ENCODE measurements around the gene PHLDB3.
"Not testable (repeated sequence)": the region's sequence is repeated elsewhere in the genome, so short reads cannot be mapped to it uniquely, and the experiment has no call there.

PHLDB3 gene

GRCh38 chr19:43447655-43448054 is 56.9 kb downstream of the PHLDB3 start:
- DNase-seq (ENCODE audit: low read depth, low spot score), result no peak
- no peak overlapping the region for H3K27ac ChIP-seq

- DNase-seq (ENCODE audit: low read depth, low spot score), result no peak
- no peak overlapping the region for H3K27ac ChIP-seq
Observed at GRCh38 chr19:43446746-43447489, 57.6 kb downstream of the PHLDB3 start.

DNA sequence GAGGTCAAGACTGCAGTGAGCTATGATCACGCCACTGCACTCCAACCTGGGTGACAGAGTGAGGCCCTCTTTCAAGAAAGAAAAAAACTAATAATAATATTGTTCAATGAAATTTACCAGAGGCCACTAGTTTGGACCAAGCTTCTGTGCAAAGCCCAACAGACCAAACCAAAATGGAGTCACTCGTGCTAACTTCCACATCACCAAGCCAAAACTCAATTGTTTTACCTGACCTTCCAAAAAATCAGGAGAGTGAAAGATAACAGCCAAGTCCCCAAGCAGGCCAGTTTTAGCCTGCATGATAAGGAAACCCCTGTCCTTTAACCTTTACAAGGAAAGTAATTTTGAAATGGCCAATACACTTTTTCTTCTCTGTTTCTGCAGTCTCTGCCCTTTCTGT is 59.1 kb downstream of the PHLDB3 start:
- no peak for DNase-seq (ENCODE audit: low read depth, low spot score)

GRCh38 chr19:43444531-43445287 is 59.8 kb downstream of the PHLDB3 start:
- no peak for DNase-seq (ENCODE audit: low read depth, low spot score)
- H3K27ac ChIP-seq, result no peak overlapping the region

More for the DNA sequence above, 59.1 kb downstream of the PHLDB3 start:
- no peak overlapping the region for H3K27ac ChIP-seq

- DNase-seq (ENCODE audit: low read depth, low spot score); H3K27ac ChIP-seq: not testable (repeated sequence)
Observed at GRCh38 chr19:43444091-43444490, 60.5 kb downstream of the PHLDB3 start.

DNA sequence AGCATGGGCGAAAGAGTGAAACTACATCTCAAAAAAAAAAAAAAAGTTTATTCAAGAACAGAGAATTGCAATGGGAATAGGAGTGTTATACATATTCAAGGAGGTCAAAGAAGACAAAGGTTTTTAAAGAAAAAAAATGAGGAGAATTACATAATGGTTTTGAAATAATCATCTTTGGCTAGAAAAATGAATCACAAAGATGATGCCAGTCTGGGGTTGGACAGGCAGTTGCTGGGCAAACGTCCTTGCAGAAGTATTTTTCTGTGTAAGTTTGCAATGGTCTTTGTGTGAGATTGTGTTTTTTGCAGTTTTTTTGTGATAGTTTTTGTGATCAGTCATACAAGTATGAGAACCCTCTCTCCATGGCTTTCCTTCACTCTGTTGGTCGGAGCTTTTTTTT is 62.8 kb downstream of the PHLDB3 start:
- no peak for DNase-seq (ENCODE audit: low read depth, low spot score)
- no peak overlapping the region for H3K27ac ChIP-seq

DNA sequence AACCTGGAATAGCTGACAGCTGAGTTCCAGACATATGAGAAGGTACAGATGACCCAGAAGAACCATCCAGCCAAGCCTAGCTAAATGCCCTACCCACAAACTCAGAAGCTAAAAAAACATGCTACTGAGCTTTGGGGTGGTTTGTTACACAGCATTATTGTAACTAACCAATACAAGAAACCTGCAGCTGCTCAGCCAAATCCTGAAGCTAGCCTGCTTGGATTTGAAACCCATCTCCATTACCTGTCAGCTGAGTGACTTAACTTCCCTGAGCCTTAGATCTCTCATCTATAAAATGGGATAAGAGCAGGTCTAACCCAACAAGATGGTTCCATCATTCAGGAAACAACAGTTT is 64.9 kb downstream of the PHLDB3 start:
- H3K27ac ChIP-seq, result peak overlapping the region; percentile 76
- no peak for DNase-seq (ENCODE audit: low read depth, low spot score)

DNA sequence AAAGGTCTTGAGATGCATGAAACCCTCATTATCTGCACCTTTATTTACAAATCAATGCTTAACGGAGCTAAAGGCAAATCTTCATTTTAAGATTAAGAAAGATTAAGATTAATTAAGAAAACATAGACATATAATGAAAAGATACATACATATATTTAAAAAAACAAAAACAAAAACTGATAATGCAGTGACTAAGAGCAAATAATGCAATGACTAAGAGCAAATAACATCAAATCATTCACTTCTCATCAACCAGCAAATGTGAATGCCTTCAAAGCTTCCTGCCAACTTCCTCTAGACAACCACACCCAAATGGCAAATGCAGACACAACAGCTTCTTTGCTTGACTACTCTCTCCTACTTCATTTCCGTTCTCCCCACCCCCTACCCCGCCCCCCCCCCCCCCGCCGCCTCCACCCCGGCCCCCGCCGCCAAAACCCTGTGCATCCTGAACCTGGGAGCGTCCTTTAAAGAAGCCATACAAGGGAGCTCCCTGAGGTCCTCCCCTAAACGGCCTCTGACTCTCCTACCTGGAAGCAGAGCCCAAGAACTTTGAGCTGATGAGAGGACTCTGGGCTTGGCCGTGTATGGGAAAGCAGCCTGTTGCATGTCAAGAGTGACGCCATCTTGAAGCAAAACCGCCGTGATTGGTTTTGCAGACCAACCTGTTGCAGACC is 65.4 kb downstream of the PHLDB3 start:
- H3K27ac ChIP-seq, result peak overlapping the region; percentile 76
- DNase-seq (ENCODE audit: low read depth, low spot score), result peak; percentile 92

- H3K27ac ChIP-seq, result peak overlapping the region; percentile 76
- DNase-seq (ENCODE audit: low read depth, low spot score), result no peak
Observed at GRCh38 chr19:43438291-43439031, 66.1 kb downstream of the PHLDB3 start.

DNA sequence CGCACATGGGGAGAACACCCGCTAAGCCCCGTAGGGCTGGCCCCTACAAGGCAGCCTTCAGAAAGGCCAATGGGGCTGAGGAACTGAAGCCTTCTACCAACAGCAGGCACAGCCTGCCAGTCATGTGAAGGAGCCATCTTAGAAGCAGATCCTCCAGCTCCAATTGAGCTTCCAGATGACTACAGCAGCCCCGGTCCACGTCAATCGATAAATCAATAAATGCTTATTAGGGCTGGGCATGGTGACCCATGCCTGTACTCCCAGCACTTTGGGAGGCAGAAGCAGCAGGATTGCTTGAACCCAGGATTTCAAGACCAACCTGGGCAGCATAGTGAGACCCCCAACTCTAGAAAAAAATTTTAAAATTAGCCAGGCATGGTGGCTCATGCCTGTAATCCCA is 66.8 kb downstream of the PHLDB3 start:
- DNase-seq (ENCODE audit: low read depth, low spot score), result no peak
- H3K27ac ChIP-seq, result peak overlapping the region; percentile 76

GRCh38 chr19:43437284-43437683 is 67.3 kb downstream of the PHLDB3 start:
- DNase-seq (ENCODE audit: low read depth, low spot score); H3K27ac ChIP-seq: not testable (repeated sequence)

DNA sequence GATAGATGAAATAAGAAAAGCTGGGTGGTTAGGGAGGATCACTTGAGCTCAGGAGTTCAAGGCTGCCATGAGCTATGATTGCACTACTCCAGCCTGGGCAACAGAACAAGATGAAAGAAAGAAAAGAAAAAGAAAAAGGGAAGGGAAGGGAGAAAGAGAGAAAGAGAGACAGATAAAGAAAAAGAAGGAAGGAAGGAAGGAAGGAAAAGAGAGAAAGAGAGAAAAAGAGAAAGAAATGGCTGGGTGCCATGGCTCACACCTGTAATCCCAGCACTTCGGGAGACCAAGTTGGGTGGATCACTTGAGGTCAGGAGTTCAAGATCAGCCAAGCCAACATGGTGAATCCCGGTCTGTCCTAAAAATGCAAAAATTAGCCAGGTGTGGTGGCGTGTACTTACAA is 68.8 kb downstream of the PHLDB3 start:
- no peak for DNase-seq (ENCODE audit: low read depth, low spot score)
- no peak overlapping the region for H3K27ac ChIP-seq

- H3K27ac ChIP-seq, result no peak overlapping the region
- no peak for DNase-seq (ENCODE audit: low read depth, low spot score)
Observed at GRCh38 chr19:43433689-43434088, 70.9 kb downstream of the PHLDB3 start.

DNA sequence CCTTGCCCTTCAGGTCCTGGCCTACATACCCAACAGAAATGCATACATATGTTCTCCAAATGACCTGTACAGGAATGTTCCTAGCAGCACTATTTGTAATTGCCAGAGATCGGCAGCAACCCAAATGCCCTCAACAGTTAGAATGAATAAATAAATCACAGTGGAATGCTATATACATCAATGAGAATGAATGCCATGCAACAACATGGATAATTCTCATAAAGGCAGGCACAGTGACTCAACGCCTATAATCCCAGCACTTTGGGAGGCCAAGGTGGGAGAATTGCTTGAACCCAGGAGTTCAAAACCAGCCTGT is 71.2 kb downstream of the PHLDB3 start:
- no peak for DNase-seq (ENCODE audit: low read depth, low spot score)
- H3K27ac ChIP-seq, result no peak overlapping the region

DNA sequence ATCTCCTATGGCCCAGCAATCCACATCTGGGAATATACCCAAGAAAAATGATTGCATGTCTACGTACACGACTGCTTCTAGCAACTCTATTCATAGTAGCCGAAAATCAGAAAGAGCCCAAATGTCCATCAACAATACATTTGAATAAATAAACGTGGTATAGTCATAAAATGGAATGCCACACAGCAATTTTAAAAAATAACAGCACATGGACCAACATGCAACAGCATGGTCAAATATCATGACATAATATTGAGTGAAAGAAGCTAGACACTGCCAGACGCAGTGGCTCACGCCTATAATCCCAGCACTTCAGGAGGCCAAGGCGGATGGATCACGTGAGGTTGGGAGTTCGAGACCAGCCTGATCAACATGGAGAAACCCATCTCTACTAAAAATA is 73.6 kb downstream of the PHLDB3 start:
- no peak overlapping the region for H3K27ac ChIP-seq
- no peak for DNase-seq (ENCODE audit: low read depth, low spot score)

GRCh38 chr19:43430142-43430710 is 74.3 kb downstream of the PHLDB3 start:
- no peak for DNase-seq (ENCODE audit: low read depth, low spot score)

GRCh38 chr19:43429395-43429794 is 75.2 kb downstream of the PHLDB3 start:
- no peak overlapping the region for H3K27ac ChIP-seq
- no peak for DNase-seq (ENCODE audit: low read depth, low spot score)

More at GRCh38 chr19:43430142-43430710, 74.3 kb downstream of the PHLDB3 start:
- H3K27ac ChIP-seq, result no peak overlapping the region

DNA sequence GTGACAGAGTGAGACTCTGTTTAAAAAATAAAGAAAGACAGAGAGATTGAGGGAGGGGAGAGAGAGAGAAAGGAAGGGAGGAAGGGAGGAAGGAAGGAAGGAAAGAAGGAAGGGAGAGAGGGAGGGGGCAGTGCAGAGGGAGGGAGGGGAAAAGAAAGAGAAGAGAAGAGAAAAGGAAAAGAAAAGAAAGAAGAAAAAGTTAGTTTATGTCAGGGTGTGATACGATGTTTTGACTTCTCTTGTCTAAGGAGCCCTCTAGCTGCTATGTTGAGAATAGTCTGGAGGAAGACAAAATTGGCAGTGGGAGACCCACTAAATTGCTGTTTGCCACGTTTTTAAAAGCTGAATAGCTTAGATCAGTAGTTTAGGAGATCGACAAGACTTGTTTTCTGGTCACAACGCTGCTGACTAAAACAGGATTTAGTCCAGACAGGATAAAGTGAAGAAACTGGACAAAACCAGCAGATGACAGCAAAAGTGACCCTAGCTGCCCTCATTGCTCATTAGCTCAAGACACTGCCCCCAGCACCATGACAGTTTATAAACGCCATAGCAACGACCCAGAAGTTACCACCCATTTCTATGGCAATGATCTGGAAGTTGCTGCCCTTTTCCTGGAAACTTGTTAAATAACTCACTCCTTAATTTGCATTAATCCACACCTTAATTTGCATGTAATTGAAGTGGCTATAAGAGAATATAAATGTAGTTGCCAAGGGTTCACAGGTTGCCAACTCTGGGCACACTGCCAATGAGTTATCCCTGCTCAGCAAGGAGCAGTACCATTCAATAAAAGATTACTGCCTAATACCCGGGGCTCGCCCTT is 78.8 kb downstream of the PHLDB3 start:
- no peak for DNase-seq (ENCODE audit: low read depth, low spot score)
- H3K27ac ChIP-seq, result no peak overlapping the region

All from epithelial cell of prostate (primary cell).